HG03097 (cell line): ENCODE data around the gene ANKRD33B.
"Not testable (repeated sequence)": the region's sequence is repeated elsewhere in the genome, so short reads cannot be mapped to it uniquely, and the experiment has no call there.

ENCODE experiments used
- ATAC-seq: cut with Tn5 transposase; IDR thresholded peaks from one replicate; pipeline ENCODE4 v1.9.1; 2021; ENCODE audit not compliant: unreplicated experiment, low FRiP score

The ANKRD33B gene

DNA sequence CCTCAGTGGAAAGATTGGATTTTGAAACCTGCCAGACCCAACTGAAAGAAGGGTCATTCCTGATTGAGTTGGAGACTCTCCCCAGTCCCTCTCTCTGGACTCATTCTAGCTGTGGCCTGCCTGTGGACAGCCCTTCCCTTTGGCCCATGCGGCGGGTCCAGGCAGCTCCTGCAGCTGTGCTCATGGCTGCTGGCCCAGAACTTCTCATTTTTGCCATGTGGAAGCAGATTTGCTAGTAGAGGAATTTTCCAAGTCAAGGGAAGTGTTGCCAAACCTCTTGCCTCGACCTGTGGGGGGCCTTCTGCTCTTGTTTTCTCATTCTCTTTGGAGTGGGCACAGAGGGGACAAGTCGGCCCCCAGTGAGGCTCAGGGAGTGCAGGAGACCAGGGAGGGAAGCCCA lies 89.2 kb downstream of the ANKRD33B start:
- ATAC-seq: no peak

DNA sequence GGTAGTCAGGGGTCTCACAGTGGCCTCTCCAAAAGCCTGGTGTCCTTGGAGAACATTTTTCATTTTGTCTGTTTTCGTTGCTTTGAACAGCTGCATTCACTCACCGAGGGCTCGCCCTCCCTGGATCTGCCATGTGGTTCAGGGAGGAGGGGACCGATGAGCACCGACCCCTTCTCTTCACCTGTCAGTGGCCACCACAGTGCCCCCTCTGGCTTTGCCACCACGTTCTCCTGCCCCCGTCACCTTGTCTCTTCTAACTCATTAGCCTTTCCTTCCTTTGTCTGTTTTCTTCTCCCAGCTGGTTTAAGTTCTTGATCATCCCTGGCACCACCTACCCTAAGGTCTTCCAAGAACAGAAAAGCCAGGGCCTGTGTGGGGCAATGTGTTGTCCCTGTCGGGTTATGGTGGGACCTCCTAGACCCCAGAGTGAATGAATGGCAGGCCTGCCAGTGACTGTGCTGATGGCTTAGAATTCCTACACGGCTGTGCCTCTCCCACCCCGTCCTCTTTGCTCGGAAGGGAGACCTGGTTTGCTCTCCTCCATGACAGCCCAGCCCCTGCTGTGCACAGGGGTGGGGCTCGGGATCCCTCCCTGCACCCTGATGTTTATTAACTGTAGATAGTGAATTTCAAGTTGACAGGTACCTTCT lies 90.0 kb downstream of the ANKRD33B start:
- ATAC-seq: no peak

- no peak for ATAC-seq
Observed at GRCh38 chr5:10654566-10654965, 90.7 kb downstream of the ANKRD33B start.

DNA sequence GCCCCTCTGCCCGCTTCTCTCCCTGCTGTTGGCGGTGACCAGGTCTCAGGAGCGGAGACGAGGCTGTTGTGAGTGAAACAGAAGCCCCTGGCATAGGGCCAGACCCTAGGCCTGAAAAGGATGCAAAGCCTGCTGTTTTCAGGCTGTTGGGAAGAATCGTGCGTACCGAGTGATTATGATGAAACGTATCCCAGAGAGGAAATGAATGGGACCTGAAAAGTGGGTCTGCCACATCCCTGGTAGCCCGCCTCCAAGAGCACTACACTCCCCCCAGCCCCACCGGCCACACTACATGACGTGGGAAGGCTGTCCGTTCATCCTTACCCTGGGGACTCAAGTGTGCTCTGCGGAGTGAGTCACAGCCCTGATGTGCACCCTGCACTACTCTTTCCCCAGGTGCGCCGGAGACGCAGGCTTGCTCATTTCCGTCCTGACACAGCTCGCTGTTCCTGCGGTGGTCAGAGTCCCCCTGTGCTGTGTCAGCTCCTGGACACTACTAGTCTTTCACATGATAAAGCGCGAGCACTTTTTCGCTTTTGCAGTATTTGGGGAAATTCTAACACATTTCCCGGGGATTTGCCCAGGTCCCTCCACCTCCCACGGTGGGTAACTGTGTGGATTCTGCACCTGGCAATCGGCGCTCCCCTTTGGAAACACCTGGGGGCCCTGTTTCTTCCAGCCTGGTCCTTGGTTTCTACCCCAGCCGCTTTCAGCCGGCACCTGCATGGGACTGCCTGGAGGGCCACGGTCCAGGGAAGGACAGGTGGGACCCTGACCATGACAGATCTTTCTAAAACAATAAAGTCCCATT lies 91.5 kb downstream of the ANKRD33B start:
- no peak for ATAC-seq

DNA sequence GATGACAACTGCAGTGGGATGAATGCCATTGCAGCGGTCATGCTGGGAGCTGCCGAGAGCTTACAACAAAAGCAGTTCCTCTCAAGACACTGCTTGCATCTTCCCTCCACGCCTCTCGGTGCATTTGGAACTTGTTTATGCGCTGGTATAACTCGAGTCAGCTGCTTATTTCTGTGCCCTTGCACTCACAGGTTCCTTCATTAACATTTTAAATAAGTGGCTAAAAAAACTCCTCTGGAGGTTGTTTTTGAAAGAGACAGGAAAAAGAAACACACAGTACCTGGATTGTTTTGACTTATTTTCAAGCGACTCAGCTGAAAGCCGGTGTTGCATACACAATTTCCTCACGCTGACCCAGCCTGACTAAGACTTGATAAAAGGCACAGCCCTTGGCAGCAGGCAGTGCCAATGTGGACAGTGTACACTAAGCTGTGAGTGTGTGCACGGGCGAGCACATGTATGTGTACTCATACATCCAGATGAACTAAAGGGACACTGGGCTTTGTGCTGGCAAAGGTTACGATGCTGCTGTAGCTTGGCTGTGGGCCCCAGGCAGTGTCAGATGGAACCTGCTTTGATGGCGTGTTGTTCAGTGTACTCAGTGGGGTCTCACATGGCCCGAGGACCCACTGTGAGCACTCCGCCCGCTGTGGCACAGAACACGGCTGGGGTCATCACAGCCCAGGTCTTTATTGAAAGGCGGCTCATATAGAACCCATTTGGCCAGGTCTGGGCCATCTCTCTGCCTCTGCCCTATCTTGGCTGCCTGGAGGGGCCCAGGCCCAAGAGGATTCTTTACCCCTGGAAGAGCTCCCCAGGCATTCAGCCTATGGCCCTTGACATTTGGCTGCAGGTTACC lies 92.3 kb downstream of the ANKRD33B start:
- ATAC-seq: no peak

- no peak for ATAC-seq
Observed at GRCh38 chr5:10658265-10658664, 94.4 kb downstream of the ANKRD33B start.

DNA sequence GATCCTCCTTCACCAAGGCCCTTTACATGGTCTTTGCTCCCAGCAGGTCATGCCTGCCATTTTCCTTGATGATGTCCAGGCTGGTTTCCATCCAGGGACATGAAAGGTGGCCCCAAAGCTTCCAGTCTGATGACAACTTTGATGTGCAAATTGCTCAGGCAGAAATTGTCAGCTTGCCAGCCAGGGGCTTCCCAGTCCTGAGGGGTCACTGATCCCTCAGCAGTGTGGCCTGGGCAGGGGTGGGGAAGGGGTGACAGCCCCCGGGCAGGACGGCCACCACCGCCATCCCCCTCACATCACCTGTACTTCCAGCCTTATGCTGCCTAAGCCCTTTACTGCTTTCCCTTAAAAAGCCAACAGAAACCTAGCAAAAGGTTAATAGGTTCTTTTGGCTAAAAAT lies 96.3 kb downstream of the ANKRD33B start:
- ATAC-seq: no peak

DNA sequence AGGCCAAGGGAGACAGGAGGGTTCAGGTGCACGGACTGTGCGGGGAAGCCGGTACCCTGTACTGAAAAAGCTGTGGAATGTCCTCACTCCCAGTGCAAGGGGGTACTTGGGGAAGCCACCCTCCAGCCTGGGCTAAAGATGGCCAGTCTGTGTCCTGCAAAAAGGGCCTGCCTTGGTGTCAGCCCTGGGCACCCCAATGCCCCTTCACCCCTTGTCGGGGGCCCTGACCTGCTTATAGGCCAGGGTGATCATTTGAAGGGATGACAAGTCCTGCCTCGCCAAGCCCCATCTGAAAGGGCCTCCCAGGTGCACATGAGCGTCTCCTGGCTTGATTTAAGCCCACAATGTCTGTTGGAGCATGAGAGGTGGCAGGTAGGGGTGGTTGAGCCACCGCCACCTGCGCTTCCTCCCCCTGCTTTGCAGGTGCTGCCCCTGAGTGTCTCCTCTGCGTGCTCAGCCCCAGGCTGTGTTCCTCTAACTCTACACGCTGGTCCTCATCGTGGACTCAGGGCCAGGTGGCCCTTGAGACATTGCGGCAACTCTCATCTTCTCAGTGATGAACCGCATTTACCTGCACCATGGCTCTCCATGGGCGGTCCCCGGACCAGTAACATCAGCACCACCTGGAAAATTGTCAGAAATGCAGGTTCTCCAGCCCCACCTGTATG lies 97.0 kb downstream of the ANKRD33B start:
- ATAC-seq: no peak

DNA sequence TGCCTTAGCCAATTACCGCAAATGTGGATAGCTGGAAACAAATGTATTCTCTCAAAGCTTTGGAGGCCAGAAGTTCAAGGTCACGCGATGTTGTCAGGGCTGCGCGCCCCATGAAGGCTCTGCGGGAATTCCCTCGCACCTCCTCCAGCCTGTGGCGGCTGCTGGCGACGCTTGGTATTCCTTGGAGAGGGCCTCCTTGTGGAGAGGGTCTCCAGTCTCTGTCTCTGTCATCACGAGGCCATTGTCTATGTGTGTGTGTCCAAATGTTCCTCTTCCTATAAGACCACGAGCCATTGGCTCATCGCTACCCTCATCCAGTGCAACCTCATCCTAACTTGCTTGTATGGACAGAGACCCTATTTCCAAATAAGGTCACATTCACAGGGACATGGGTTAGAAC lies 97.5 kb downstream of the ANKRD33B start:
- ATAC-seq: no peak

DNA sequence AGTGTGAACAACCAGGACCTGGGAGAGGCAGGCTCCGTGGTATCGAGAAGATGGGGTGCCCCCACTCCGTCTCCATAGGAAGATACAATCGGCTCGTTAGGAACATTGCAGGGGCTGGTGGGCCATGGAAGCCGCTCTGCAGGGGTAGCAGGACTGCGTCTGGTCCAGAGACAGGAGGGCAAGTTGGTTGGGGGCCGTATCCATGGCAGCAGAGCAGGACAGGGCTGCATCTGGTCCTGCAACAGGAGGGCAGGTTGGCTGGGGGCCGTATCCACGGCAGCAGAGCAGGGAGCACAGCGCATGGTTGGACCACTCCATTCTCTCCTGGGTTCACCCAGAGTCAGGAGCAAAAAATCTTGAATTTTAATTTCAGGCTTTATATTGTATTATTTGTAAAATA lies 98.2 kb downstream of the ANKRD33B start:
- ATAC-seq: no peak

- no peak for ATAC-seq
Observed at GRCh38 chr5:10662661-10663488, 99.0 kb downstream of the ANKRD33B start.

DNA sequence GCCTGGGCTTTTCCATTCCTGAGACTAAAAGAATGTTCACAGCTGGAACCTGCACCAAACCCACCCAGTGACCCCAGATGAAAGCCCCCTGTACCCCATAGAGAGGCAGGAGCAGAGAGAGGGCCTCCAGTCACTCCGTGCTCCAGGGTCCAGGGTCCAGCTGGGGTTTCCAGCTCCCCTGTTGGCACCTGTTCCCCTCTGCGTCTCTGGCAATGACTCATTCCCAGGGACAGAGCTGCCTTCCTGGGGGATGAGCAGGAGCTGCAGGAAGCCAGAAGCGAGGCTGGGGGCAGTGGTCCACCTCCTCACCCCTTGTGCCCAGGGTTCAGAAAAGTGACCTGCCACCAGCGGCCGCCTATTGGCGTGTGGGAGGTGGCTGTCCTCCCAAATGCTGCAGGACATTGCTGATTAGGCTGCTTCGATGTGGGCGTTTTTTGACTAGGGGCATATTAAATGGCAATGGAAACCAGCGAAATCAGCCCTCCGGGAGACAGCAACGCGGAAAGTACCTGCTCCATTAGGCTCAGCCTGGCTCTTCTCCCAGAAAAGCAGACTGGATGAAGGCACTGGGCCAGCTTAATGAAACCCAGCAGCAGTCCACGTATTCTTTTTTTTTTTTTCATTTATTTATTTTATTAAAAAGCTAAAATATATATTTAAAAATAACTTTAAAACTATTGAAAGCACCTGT lies 99.8 kb downstream of the ANKRD33B start:
- ATAC-seq: no peak

DNA sequence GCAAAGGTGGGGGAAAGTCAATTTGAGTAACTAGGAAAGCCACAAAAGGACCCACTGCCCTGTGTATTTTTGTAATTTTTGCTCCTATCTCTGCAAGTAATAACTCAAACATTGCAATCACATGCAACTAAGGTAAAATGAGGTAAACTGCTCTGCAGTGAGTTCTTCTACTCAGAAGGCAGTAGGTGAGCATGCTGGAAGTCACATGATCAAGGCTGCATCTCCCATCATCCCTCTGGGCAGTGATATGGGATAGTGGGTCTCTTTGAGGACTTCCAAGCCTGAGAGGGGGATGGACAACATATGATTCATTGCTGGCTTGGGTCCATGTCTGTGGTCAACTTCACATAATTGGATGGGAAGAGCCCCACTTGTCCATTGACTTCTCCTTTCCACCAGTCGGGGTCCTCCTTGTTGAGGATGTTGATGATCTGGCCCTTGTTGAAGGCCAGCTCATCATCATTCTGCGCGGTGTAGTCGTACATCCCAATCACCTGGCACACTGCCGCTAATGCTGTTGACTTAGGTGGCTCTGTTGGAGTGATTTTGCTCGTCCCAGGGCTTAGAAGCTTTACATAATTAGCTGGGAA lies 100.4 kb downstream of the ANKRD33B start:
- not testable (repeated sequence) for ATAC-seq

DNA sequence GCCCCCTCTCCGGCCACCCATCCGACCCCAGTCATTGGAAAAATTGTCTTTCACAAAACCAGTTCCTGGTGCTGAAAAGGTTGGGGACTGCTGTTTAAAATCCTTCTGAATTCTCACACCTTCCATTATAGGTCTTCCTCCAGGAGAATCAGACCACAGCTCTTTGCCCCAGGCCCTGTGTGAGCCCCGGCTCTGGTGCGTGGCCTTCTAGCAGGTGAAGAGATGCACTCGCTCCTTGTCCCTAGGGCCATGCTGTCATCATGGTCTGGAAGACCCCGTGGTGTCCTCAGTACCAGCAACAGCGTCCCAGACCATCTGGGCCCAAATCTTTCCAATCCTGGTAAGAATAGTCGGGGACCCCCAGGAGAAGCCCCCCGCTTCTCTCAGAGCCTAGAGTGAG lies 101.9 kb downstream of the ANKRD33B start:
- no peak for ATAC-seq

DNA sequence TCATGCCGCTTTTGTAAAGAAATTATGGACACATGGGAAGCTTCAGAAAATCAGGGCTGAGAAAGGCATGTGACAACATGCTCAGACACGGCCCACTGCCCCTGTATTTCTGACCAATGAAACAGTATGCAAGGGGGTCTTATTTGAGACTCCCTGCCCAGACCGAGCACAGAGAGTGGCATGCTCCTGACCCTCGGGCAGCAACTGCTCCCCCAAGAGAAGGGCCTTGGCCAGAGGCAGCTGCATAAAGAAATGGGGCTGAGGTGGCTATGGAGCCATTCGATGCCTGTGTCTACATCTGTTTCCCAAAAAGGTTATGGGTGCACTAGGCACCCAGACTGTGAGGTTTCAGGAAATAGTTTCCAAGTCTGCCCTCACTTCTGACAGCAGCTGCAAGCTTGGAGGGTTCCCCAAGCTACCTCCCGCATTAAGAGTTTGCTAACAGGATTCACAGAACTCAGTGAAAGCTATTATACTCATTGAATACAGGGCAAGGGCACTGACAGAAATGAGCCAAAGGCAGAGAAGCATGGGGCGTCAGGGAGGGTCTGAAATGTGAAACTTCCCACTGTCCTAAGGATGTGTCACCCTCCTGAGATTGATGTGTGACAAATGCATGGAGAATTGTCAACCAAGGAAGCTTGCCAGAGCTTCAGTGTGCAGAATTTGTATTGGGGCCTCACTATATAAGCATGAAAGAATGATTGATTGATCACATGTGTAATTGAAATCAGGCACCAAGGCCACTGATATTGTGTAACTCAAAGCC lies 102.8 kb downstream of the ANKRD33B start:
- no peak for ATAC-seq

- ATAC-seq: no peak
Observed at GRCh38 chr5:10667431-10668057, 103.7 kb downstream of the ANKRD33B start.

DNA sequence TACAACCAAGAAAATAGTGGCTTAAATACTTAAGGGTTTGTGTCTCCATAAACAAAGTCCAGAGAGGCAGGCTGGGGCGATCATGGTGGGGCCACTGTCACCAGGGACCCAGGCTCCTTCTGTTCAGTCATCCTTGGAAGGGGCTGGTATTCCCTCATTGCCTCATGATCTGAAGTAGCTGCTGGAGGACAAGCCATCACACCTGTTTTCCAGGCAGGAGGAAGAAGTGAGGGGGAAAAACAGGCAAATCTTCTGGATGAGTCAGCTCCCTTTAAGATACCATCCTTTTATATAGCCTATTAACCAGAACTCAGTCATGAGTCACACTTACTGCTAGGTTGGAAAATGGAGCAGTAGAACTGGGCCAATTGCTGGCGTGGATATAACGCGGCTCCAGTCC lies 104.8 kb downstream of the ANKRD33B start:
- ATAC-seq: no peak

DNA sequence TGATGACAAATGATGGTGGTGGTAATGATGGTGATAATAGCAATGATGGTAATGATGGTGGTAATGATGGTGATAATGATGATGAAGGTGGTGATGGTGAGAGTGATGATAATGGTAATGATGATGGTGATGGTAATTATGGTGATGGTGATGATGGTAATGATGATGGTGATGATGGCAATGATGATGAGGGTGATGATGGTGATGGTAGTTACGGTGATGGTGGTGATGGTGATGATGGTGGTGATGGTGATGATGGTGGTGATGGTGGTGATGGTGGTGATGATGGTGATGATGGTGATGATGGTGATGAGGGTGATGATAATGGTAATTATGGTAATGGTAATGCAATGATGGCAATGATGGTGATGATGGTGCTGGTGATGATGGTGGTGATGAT lies 106.1 kb downstream of the ANKRD33B start:
- no peak for ATAC-seq
